ENCODE measurements around the gene EFTUD2. TPM values are rescaled to one million over a fixed set of nuclear protein-coding genes. Genes with fewer than 3 reads are reported as not detected.
"Not testable (repeated sequence)": the region's sequence is repeated elsewhere in the genome, so short reads cannot be mapped to it uniquely, and the experiment has no call there.

The EFTUD2 gene
- total and polyA plus RNA-seq, 7 experiments from 2014 or later, result 53.1 to 157 (median 106) TPM

DNA sequence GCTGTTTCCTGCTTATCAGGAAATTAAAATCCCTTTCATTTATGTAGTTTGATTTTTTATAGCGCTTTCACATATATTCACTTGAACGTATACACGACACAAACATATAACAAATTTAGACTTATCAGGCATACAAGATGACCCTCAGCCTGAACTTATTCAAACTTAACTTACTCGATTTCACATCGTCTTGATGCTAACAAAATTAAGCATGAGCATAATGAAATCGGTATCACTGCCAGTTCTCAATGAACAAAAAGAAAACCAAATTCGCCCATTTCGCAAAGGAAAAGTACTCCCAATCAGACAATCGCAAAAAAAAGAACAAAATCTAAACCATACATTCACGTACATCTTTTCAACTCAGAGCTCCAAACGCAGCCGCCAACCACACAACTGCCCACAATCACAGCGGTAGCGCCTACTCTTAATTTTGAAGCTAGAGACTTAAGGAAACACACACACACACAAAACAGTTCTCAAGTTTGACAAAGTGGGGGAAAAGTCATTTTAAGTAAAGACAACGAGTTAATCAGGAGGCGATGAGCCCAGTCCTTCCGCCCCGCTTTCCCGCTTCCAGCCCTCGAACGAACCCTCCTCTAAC, 70.2 kb downstream of the EFTUD2 start:
- DNase-seq (peak in 7 of 9 donors; percentile 16 to 39 (median 26)), ATAC-seq (peak; percentile 32)
- Mint-ChIP-seq H3K4me1 (peaks cover 7 to 12% (median 10%) of the 10 kb centered on the region in 7 donors), H3K4me3 (peak overlapping the region; percentile 77 to 92 (median 82)), H3K9me3 (peaks cover 0 to 3% (median 0%) of the 10 kb centered on the region in 11 donors), H3K27ac (peak overlapping the region in 2 of 9 donors; percentile 52 to 58), H3K27me3 (peaks cover 40 to 67% (median 62%) of the 10 kb centered on the region in 5 donors), H3K36me3 (peaks cover 0 to 5% (median 0%) of the 10 kb centered on the region in 5 donors)
- ChIA-PET CTCF (no interaction called here), POLR2A (no interaction called here)
- H3K4me3 ChIP-seq (ENCODE audit: low read length), result peak overlapping the region; percentile 12
- peaks cover 5 to 7% of the 10 kb centered on the region in 2 donors for H3K4me1 ChIP-seq (ENCODE audit: control insufficient read depth in 2 of 2, insufficient read depth in 2 of 2, low read length in 2 of 2)
- no peaks in the 10 kb centered on the region for H3K36me3 ChIP-seq (ENCODE audit: control insufficient read depth in 2 of 3, insufficient read depth in 3 of 3, low read length in 3 of 3)
- no peaks in the 10 kb centered on the region for H3K9me3 ChIP-seq (ENCODE audit: control insufficient read depth in 2 of 3, low read length in 3 of 3)
- peaks cover 11 to 28% of the 10 kb centered on the region in 2 donors for H3K27me3 ChIP-seq (ENCODE audit: control insufficient read depth in 2 of 2, insufficient read depth in 2 of 2, low read length in 2 of 2)
- intact Hi-C loops (cut with micrococcal nuclease), result loop anchor here in 1 of 2 donors (2.0 kb wide), 1 partner anchor 54 kb away; no protein-coding TSS in a partner anchor
- no peak overlapping the region for H3K27ac ChIP-seq (ENCODE audit: low read depth, low read length)

- DNase-seq (no peak), ATAC-seq (no peak)
- Histone ChIP-seq H3K27me3 (ENCODE audit: control insufficient read depth in 2 of 2, insufficient read depth in 2 of 2, low read length in 2 of 2) (peaks cover 11 to 31% of the 10 kb centered on the region in 2 donors), H3K36me3 (ENCODE audit: control insufficient read depth in 2 of 3, insufficient read depth in 3 of 3, low read length in 3 of 3) (no peaks in the 10 kb centered on the region), H3K9me3 (ENCODE audit: control insufficient read depth in 2 of 3, low read length in 3 of 3) (no peaks in the 10 kb centered on the region), H3K27ac (ENCODE audit: low read depth, low read length) (no peak overlapping the region), H3K4me3 (ENCODE audit: low read length) (no peak overlapping the region), H3K4me1 (ENCODE audit: control insufficient read depth in 2 of 2, insufficient read depth in 2 of 2, low read length in 2 of 2) (peaks cover 5 to 7% of the 10 kb centered on the region in 2 donors)
- Mint-ChIP-seq H3K4me1 (peaks cover 7 to 12% (median 10%) of the 10 kb centered on the region in 7 donors), H3K36me3 (peaks cover 0 to 5% (median 0%) of the 10 kb centered on the region in 5 donors), H3K27ac (no peak overlapping the region), H3K4me3 (no peak overlapping the region), H3K27me3 (peaks cover 44 to 63% (median 54%) of the 10 kb centered on the region in 5 donors), H3K9me3 (peaks cover 0 to 1% (median 0%) of the 10 kb centered on the region in 11 donors)
- CTCF ChIA-PET, result interaction anchor here (0.6 kb wide), 1 partner anchor 53 kb away, joined by 3 read pairs; no protein-coding TSS in a partner anchor
- POLR2A ChIA-PET, result no interaction called here
- intact Hi-C loops (cut with micrococcal nuclease), result loop anchor here in 1 of 2 donors (2.0 kb wide), 1 partner anchor 53 kb away; no protein-coding TSS in a partner anchor
Observed at GRCh38 chr17:44827863-44828262, 71.4 kb downstream of the EFTUD2 start.

DNA sequence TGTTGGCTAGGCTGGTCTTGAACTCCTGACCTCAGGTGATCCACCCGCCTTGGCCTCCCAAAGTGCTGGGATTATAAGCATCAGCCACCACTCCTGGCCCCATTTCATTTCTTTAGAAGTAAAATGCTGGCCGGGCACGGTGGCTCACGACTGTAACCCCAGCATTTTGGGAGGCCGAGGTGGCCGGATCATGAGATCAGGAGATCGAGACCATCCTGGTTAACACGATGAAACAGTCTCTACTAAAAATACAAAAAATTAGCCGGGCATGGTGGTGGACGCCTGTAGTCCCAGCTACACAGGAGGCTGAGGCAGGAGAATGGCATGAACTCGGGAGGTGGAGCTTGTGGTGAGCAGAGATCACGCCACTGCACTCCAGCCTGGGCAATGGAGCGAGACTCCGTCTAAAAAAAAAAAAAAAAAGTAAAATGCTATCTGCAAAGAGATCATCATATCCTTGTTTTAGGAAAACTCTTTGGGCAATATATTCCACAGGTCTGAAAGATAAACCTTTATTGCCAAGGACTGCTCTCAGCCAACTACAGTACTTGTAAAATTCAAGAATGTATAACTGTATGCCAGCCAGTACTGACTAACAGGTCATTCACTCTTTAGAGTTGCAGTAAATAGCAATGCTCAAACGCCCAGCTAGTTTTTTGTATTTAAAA, 73.0 kb downstream of the EFTUD2 start:
- no peaks in the 10 kb centered on the region for H3K9me3 Mint-ChIP-seq
- CTCF ChIA-PET, result interaction anchor here (0.6 kb wide), 1 partner anchor 51 kb away, joined by 3 read pairs; no protein-coding TSS in a partner anchor
- peaks cover 37 to 50% (median 45%) of the 10 kb centered on the region in 5 donors for H3K27me3 Mint-ChIP-seq
- Histone ChIP-seq H3K4me3 (ENCODE audit: low read length) (no peak overlapping the region), H3K27ac (ENCODE audit: low read depth, low read length) (no peak overlapping the region), H3K36me3 (ENCODE audit: control insufficient read depth in 2 of 3, insufficient read depth in 3 of 3, low read length in 3 of 3) (no peaks in the 10 kb centered on the region), H3K9me3 (ENCODE audit: control insufficient read depth in 2 of 3, low read length in 3 of 3) (no peaks in the 10 kb centered on the region), H3K27me3 (ENCODE audit: control insufficient read depth in 2 of 2, insufficient read depth in 2 of 2, low read length in 2 of 2) (peaks cover 7 to 31% of the 10 kb centered on the region in 2 donors), H3K4me1 (ENCODE audit: control insufficient read depth in 2 of 2, insufficient read depth in 2 of 2, low read length in 2 of 2) (peaks cover 5 to 7% of the 10 kb centered on the region in 2 donors)
- POLR2A ChIA-PET, result interaction anchor here (0.7 kb wide), 2 partner anchors 226 to 568 kb away, joined by 3 to 4 read pairs; no protein-coding TSS in a partner anchor
- ATAC-seq, result no peak
- intact Hi-C loops (cut with micrococcal nuclease), result no loop called here
- H3K27ac Mint-ChIP-seq, result no peak overlapping the region
- DNase-seq, result no peak
- no peak overlapping the region for H3K4me3 Mint-ChIP-seq
- H3K36me3 Mint-ChIP-seq, result peaks cover 0 to 5% (median 0%) of the 10 kb centered on the region in 5 donors
- peaks cover 7 to 12% (median 10%) of the 10 kb centered on the region in 7 donors for H3K4me1 Mint-ChIP-seq

GRCh38 chr17:44825236-44825635, 74.0 kb downstream of the EFTUD2 start:
- ATAC-seq; H3K4me1 ChIP-seq (ENCODE audit: control insufficient read depth in 2 of 2, insufficient read depth in 2 of 2, low read length in 2 of 2); H3K4me3 ChIP-seq (ENCODE audit: low read length); H3K4me3 Mint-ChIP-seq; H3K27ac ChIP-seq (ENCODE audit: low read depth, low read length); H3K36me3 Mint-ChIP-seq; DNase-seq; H3K27ac Mint-ChIP-seq; intact Hi-C loops (cut with micrococcal nuclease); H3K9me3 ChIP-seq (ENCODE audit: control insufficient read depth in 2 of 3, low read length in 3 of 3); H3K36me3 ChIP-seq (ENCODE audit: control insufficient read depth in 2 of 3, insufficient read depth in 3 of 3, low read length in 3 of 3); H3K9me3 Mint-ChIP-seq; POLR2A ChIA-PET: not testable (repeated sequence)
- H3K4me1 Mint-ChIP-seq, result peaks cover 6 to 12% (median 9%) of the 10 kb centered on the region in 7 donors
- peaks cover 32 to 52% (median 44%) of the 10 kb centered on the region in 5 donors for H3K27me3 Mint-ChIP-seq
- peaks cover 0 to 25% of the 10 kb centered on the region in 2 donors for H3K27me3 ChIP-seq (ENCODE audit: control insufficient read depth in 2 of 2, insufficient read depth in 2 of 2, low read length in 2 of 2)
- CTCF ChIA-PET, result interaction anchor here (0.7 kb wide), 1 partner anchor 55 kb away, joined by 3 read pairs; no protein-coding TSS in a partner anchor

- Histone ChIP-seq H3K4me3 (ENCODE audit: low read length) (no peak overlapping the region), H3K4me1 (ENCODE audit: control insufficient read depth in 2 of 2, insufficient read depth in 2 of 2, low read length in 2 of 2) (no peaks in the 10 kb centered on the region), H3K9me3 (ENCODE audit: control insufficient read depth in 2 of 3, low read length in 3 of 3) (no peaks in the 10 kb centered on the region), H3K27me3 (ENCODE audit: control insufficient read depth in 2 of 2, insufficient read depth in 2 of 2, low read length in 2 of 2) (peaks cover 0 to 2% of the 10 kb centered on the region in 2 donors), H3K36me3 (ENCODE audit: control insufficient read depth in 2 of 3, insufficient read depth in 3 of 3, low read length in 3 of 3) (no peaks in the 10 kb centered on the region), H3K27ac (ENCODE audit: low read depth, low read length) (no peak overlapping the region)
- CTCF ChIA-PET, result no interaction called here
- H3K4me1 Mint-ChIP-seq, result no peaks in the 10 kb centered on the region
- intact Hi-C loops (cut with micrococcal nuclease), result no loop called here
- H3K4me3 Mint-ChIP-seq, result no peak overlapping the region
- no peaks in the 10 kb centered on the region for H3K36me3 Mint-ChIP-seq
- no peak for DNase-seq
- no peaks in the 10 kb centered on the region for H3K9me3 Mint-ChIP-seq
- H3K27ac Mint-ChIP-seq, result no peak overlapping the region
- peaks cover 11 to 43% (median 29%) of the 10 kb centered on the region in 5 donors for H3K27me3 Mint-ChIP-seq
- POLR2A ChIA-PET, result no interaction called here
- no peak for ATAC-seq
Observed at GRCh38 chr17:44820631-44821212, 78.5 kb downstream of the EFTUD2 start.

GRCh38 chr17:44818508-44818907, 80.7 kb downstream of the EFTUD2 start:
- H3K27me3 ChIP-seq (ENCODE audit: control insufficient read depth in 2 of 2, insufficient read depth in 2 of 2, low read length in 2 of 2); intact Hi-C loops (cut with micrococcal nuclease); POLR2A ChIA-PET; H3K4me3 Mint-ChIP-seq; DNase-seq; H3K9me3 Mint-ChIP-seq; H3K4me1 ChIP-seq (ENCODE audit: control insufficient read depth in 2 of 2, insufficient read depth in 2 of 2, low read length in 2 of 2); H3K27ac ChIP-seq (ENCODE audit: low read depth, low read length); H3K36me3 Mint-ChIP-seq; H3K4me1 Mint-ChIP-seq; ATAC-seq; H3K27ac Mint-ChIP-seq; H3K4me3 ChIP-seq (ENCODE audit: low read length); CTCF ChIA-PET; H3K9me3 ChIP-seq (ENCODE audit: control insufficient read depth in 2 of 3, low read length in 3 of 3); H3K36me3 ChIP-seq (ENCODE audit: control insufficient read depth in 2 of 3, insufficient read depth in 3 of 3, low read length in 3 of 3): not testable (repeated sequence)
- H3K27me3 Mint-ChIP-seq, result peaks cover 11 to 29% (median 19%) of the 10 kb centered on the region in 5 donors

Data from naive thymus-derived CD4-positive, alpha-beta T cell (primary cell).